ENCODE results near the gene HEATR1.
"Not testable (repeated sequence)": the region's sequence is repeated elsewhere in the genome, so short reads cannot be mapped to it uniquely, and the experiment has no call there.

HEATR1 gene

DNA sequence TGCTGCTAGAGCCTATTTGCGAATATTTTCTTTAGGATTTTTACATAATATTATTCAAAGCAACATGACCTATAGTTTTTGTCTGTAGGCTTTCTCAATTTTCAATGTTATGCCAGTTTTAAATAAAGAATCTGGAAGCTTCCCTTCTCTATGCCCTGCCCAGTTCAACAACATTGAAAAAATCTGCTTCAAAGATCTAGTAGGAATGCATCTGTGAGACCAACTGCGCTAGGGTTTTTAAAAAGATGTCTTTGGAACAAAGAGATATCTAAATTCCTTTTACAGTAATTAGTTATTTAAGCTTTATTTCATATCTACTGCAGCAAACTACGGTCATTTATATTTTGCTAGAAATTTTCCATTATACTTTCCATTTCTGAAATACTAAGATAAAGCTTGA lies 25.7 kb downstream of the HEATR1 start:
- Histone ChIP-seq H3K27me3 (ENCODE audit: insufficient read depth, low read depth, severe bottlenecking) (no peaks in the 10 kb centered on the region), H3K4me3 (ENCODE audit: low read depth, low read length) (no peak overlapping the region), H3K27ac (no peak overlapping the region), H3K9me3 (ENCODE audit: severe bottlenecking) (no peaks in the 10 kb centered on the region), H3K36me3 (peaks cover 52% of the 10 kb centered on the region)
- TF ChIP-seq CTCF (IDR thresholded peaks at IDR 0.05; ENCODE audit: low read depth, low read length): no peak
- no peak for DNase-seq

- not testable (repeated sequence) for H3K27me3 ChIP-seq (ENCODE audit: insufficient read depth, low read depth, severe bottlenecking)
- peaks cover 55% of the 10 kb centered on the region for H3K36me3 ChIP-seq
Measured at GRCh38 chr1:236577041-236577440, 27.3 kb downstream of the HEATR1 start.

DNA sequence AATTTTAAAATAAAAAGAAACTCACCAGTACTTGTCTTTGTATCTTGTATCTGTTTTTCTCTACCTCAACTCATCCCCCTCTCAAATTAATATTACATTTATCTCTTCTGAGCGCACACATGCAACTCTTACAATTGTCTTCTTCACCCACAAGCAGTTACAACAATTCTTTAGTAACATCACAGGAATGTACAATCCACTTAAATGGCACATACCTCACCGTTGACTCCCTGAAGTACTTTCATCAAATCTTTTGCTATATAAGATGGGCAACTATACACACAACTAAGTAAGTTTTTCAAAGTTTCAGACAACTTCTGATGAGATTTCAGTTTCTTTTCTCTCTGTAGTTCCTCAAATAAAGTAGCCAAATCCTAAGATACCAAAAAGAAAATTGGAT lies 28.3 kb downstream of the HEATR1 start:
- Histone ChIP-seq H3K27ac (no peak overlapping the region), H3K27me3 (ENCODE audit: insufficient read depth, low read depth, severe bottlenecking) (no peaks in the 10 kb centered on the region), H3K36me3 (peaks cover 55% of the 10 kb centered on the region), H3K4me3 (ENCODE audit: low read depth, low read length) (no peak overlapping the region), H3K9me3 (ENCODE audit: severe bottlenecking) (no peaks in the 10 kb centered on the region)
- TF ChIP-seq CTCF (IDR thresholded peaks at IDR 0.05; ENCODE audit: low read depth, low read length): no peak
- DNase-seq: no peak

More at GRCh38 chr1:236577041-236577440, 27.3 kb downstream of the HEATR1 start:
- not testable (repeated sequence) for H3K27ac ChIP-seq; H3K9me3 ChIP-seq (ENCODE audit: severe bottlenecking); DNase-seq; H3K4me3 ChIP-seq (ENCODE audit: low read depth, low read length)

DNA sequence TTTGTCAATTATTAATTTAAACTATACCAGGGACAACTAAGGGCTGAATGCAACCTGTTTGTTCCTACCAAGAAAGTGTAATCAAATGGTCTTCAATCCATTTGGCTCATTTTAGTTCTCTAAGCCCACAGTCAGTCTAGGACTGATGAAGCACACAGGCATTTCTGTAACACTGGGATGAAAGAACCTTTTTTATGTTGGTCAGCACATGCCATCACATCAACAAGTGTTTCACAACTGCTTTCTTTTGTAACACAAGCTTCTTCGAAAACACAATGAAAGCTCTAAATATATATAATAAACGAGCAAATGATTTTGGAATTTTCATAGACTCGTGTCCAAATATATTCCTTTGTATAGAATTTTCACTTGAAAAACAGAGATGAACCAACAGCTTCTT lies 28.8 kb downstream of the HEATR1 start:
- Histone ChIP-seq H3K36me3 (peaks cover 59% of the 10 kb centered on the region), H3K9me3 (ENCODE audit: severe bottlenecking) (no peaks in the 10 kb centered on the region), H3K27me3 (ENCODE audit: insufficient read depth, low read depth, severe bottlenecking) (no peaks in the 10 kb centered on the region), H3K27ac (no peak overlapping the region), H3K4me3 (ENCODE audit: low read depth, low read length) (no peak overlapping the region)
- no peak for TF ChIP-seq CTCF (IDR thresholded peaks at IDR 0.05; ENCODE audit: low read depth, low read length)
- no peak for DNase-seq

- no peak for DNase-seq
- H3K27ac ChIP-seq: no peak overlapping the region
Measured at GRCh38 chr1:236568285-236568894, 35.9 kb downstream of the HEATR1 start.

DNA sequence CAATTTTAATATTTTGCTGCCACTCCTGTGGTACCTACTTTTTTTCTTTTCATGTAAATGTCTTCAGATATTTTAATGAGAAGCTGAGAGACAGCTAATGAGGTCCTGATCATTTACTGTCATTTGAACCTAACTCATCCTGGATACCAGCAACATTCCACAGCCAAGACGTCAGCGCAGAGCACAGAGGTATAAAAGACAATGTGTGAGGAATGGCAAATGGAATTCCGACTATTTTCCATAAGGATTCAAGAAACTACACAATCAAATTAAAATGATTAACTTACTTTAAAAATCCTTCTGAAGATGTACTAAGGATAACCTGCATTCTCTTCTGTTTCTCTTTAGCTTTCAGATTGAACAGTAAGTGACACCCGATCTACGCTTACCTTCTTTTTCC lies 38.8 kb downstream of the HEATR1 start:
- H3K9me3 ChIP-seq (ENCODE audit: severe bottlenecking): no peaks in the 10 kb centered on the region
- no peak for DNase-seq
- no peaks in the 10 kb centered on the region for H3K27me3 ChIP-seq (ENCODE audit: insufficient read depth, low read depth, severe bottlenecking)
- H3K4me3 ChIP-seq (ENCODE audit: low read depth, low read length): no peak overlapping the region
- TF ChIP-seq CTCF (IDR thresholded peaks at IDR 0.05; ENCODE audit: low read depth, low read length): no peak
- H3K36me3 ChIP-seq: peaks cover 85% of the 10 kb centered on the region
- H3K27ac ChIP-seq: no peak overlapping the region

More at GRCh38 chr1:236568285-236568894, 35.9 kb downstream of the HEATR1 start:
- no peaks in the 10 kb centered on the region for H3K9me3 ChIP-seq (ENCODE audit: severe bottlenecking)
- H3K4me3 ChIP-seq (ENCODE audit: low read depth, low read length): no peak overlapping the region
- H3K27me3 ChIP-seq (ENCODE audit: insufficient read depth, low read depth, severe bottlenecking): no peaks in the 10 kb centered on the region
- TF ChIP-seq CTCF (IDR thresholded peaks at IDR 0.05; ENCODE audit: low read depth, low read length): no peak
- peaks cover 92% of the 10 kb centered on the region for H3K36me3 ChIP-seq

All from WERI-Rb-1 (cell line).